ENCODE data around the gene SPTBN1.
A peak's percentile ranks its signal among the peaks of the same experiment; 100 is the strongest.
"Not testable (repeated sequence)": the region's sequence is repeated elsewhere in the genome, so short reads cannot be mapped to it uniquely, and the experiment has no call there.

SPTBN1 gene

GRCh38 chr2:54518430-54518829, 62.3 kb downstream of the SPTBN1 start:
- no peaks in the 10 kb centered on the region for H3K9me3 Mint-ChIP-seq
- peaks cover 6% of the 10 kb centered on the region for H3K4me1 Mint-ChIP-seq
- peaks cover 14% of the 10 kb centered on the region for H3K27me3 Mint-ChIP-seq
- H3K36me3 Mint-ChIP-seq (ENCODE audit: insufficient read depth): peaks cover 4% of the 10 kb centered on the region
- H3K27ac Mint-ChIP-seq (ENCODE audit: low read depth): no peak overlapping the region
- DNase-seq (ENCODE audit: low spot score in 2 of 2) (no peak), ATAC-seq (replicated peaks; ENCODE audit: extremely low read depth, poor library complexity, severe bottlenecking) (no peak)
- no peak overlapping the region for H3K4me3 Mint-ChIP-seq

- DNase-seq (ENCODE audit: low spot score in 2 of 2): no peak
- Mint-ChIP-seq H3K27me3 (peaks cover 14% of the 10 kb centered on the region), H3K36me3 (ENCODE audit: insufficient read depth) (peaks cover 4% of the 10 kb centered on the region), H3K27ac (ENCODE audit: low read depth) (no peak overlapping the region), H3K9me3 (no peaks in the 10 kb centered on the region), H3K4me1 (peaks cover 6% of the 10 kb centered on the region), H3K4me3 (no peak overlapping the region)
- ATAC-seq (replicated peaks; ENCODE audit: extremely low read depth, poor library complexity, severe bottlenecking): no peak
These were observed 63.8 kb downstream of the SPTBN1 start for GRCh38 chr2:54519841-54520459.

GRCh38 chr2:54520687-54521086, 64.6 kb downstream of the SPTBN1 start:
- H3K9me3 Mint-ChIP-seq: no peaks in the 10 kb centered on the region
- ATAC-seq (replicated peaks; ENCODE audit: extremely low read depth, poor library complexity, severe bottlenecking): no peak
- H3K27me3 Mint-ChIP-seq: peaks cover 14% of the 10 kb centered on the region
- H3K36me3 Mint-ChIP-seq (ENCODE audit: insufficient read depth): peaks cover 4% of the 10 kb centered on the region
- no peak overlapping the region for H3K27ac Mint-ChIP-seq (ENCODE audit: low read depth)
- no peak for DNase-seq (ENCODE audit: low spot score in 2 of 2)
- peaks cover 6% of the 10 kb centered on the region for H3K4me1 Mint-ChIP-seq
- no peak overlapping the region for H3K4me3 Mint-ChIP-seq

GRCh38 chr2:54522624-54523281, 66.6 kb downstream of the SPTBN1 start:
- Mint-ChIP-seq H3K4me1 (peaks cover 6% of the 10 kb centered on the region), H3K4me3 (peak overlapping the region; percentile 10), H3K36me3 (ENCODE audit: insufficient read depth) (peaks cover 4% of the 10 kb centered on the region), H3K27ac (ENCODE audit: low read depth) (peak overlapping the region; percentile 93), H3K27me3 (peaks cover 14% of the 10 kb centered on the region), H3K9me3 (no peaks in the 10 kb centered on the region)
- ATAC-seq (replicated peaks; ENCODE audit: extremely low read depth, poor library complexity, severe bottlenecking) (peak; percentile 98), DNase-seq (ENCODE audit: low spot score in 2 of 2) (peak; percentile 43 to 54)

- Mint-ChIP-seq H3K9me3 (no peaks in the 10 kb centered on the region), H3K27ac (ENCODE audit: low read depth) (no peak overlapping the region), H3K27me3 (peaks cover 14% of the 10 kb centered on the region), H3K4me3 (no peak overlapping the region), H3K4me1 (peaks cover 6% of the 10 kb centered on the region), H3K36me3 (ENCODE audit: insufficient read depth) (peaks cover 4% of the 10 kb centered on the region)
- no peak for ATAC-seq (replicated peaks; ENCODE audit: extremely low read depth, poor library complexity, severe bottlenecking)
- no peak for DNase-seq (ENCODE audit: low spot score in 2 of 2)
These were observed 67.3 kb downstream of the SPTBN1 start for GRCh38 chr2:54523324-54523959.

- H3K27ac Mint-ChIP-seq (ENCODE audit: low read depth): no peak overlapping the region
- H3K4me3 Mint-ChIP-seq: no peak overlapping the region
- DNase-seq (ENCODE audit: low spot score in 2 of 2) (no peak), ATAC-seq (replicated peaks; ENCODE audit: extremely low read depth, poor library complexity, severe bottlenecking) (no peak)
- H3K4me1 Mint-ChIP-seq: peaks cover 6% of the 10 kb centered on the region
- H3K27me3 Mint-ChIP-seq: peaks cover 8% of the 10 kb centered on the region
- no peaks in the 10 kb centered on the region for H3K9me3 Mint-ChIP-seq
- H3K36me3 Mint-ChIP-seq (ENCODE audit: insufficient read depth): peaks cover 4% of the 10 kb centered on the region
These were observed 68.3 kb downstream of the SPTBN1 start for GRCh38 chr2:54524226-54524991.

GRCh38 chr2:54525321-54525720, 69.2 kb downstream of the SPTBN1 start:
- no peak overlapping the region for H3K27ac Mint-ChIP-seq (ENCODE audit: low read depth)
- ATAC-seq (replicated peaks; ENCODE audit: extremely low read depth, poor library complexity, severe bottlenecking) (no peak), DNase-seq (ENCODE audit: low spot score in 2 of 2) (no peak)
- H3K4me3 Mint-ChIP-seq: no peak overlapping the region
- no peaks in the 10 kb centered on the region for H3K27me3 Mint-ChIP-seq
- H3K36me3 Mint-ChIP-seq (ENCODE audit: insufficient read depth): peaks cover 4% of the 10 kb centered on the region
- H3K9me3 Mint-ChIP-seq: no peaks in the 10 kb centered on the region
- peaks cover 6% of the 10 kb centered on the region for H3K4me1 Mint-ChIP-seq

GRCh38 chr2:54526226-54526879, 70.2 kb downstream of the SPTBN1 start:
- H3K36me3 Mint-ChIP-seq (ENCODE audit: insufficient read depth): peaks cover 4% of the 10 kb centered on the region
- no peak overlapping the region for H3K27ac Mint-ChIP-seq (ENCODE audit: low read depth)
- peaks cover 6% of the 10 kb centered on the region for H3K4me1 Mint-ChIP-seq
- no peaks in the 10 kb centered on the region for H3K9me3 Mint-ChIP-seq
- ATAC-seq (replicated peaks; ENCODE audit: extremely low read depth, poor library complexity, severe bottlenecking) (no peak), DNase-seq (ENCODE audit: low spot score in 2 of 2) (no peak)
- H3K4me3 Mint-ChIP-seq: no peak overlapping the region
- H3K27me3 Mint-ChIP-seq: no peaks in the 10 kb centered on the region

GRCh38 chr2:54528311-54528955, 72.3 kb downstream of the SPTBN1 start:
- H3K27ac Mint-ChIP-seq (ENCODE audit: low read depth): no peak overlapping the region
- DNase-seq (ENCODE audit: low spot score in 2 of 2) (no peak), ATAC-seq (replicated peaks; ENCODE audit: extremely low read depth, poor library complexity, severe bottlenecking) (no peak)
- H3K4me3 Mint-ChIP-seq: no peak overlapping the region
- no peaks in the 10 kb centered on the region for H3K36me3 Mint-ChIP-seq (ENCODE audit: insufficient read depth)
- no peaks in the 10 kb centered on the region for H3K27me3 Mint-ChIP-seq
- H3K4me1 Mint-ChIP-seq: no peaks in the 10 kb centered on the region
- no peaks in the 10 kb centered on the region for H3K9me3 Mint-ChIP-seq

- H3K27ac Mint-ChIP-seq (ENCODE audit: low read depth): peak overlapping the region; percentile 40
- not testable (repeated sequence) for H3K4me3 Mint-ChIP-seq; H3K36me3 Mint-ChIP-seq (ENCODE audit: insufficient read depth); DNase-seq (ENCODE audit: low spot score in 2 of 2); ATAC-seq (replicated peaks; ENCODE audit: extremely low read depth, poor library complexity, severe bottlenecking); H3K4me1 Mint-ChIP-seq; H3K27me3 Mint-ChIP-seq; H3K9me3 Mint-ChIP-seq
These were observed 73.4 kb downstream of the SPTBN1 start for GRCh38 chr2:54529518-54529917.

GRCh38 chr2:54529935-54530334, 73.8 kb downstream of the SPTBN1 start:
- Mint-ChIP-seq H3K4me1 (no peaks in the 10 kb centered on the region), H3K27ac (ENCODE audit: low read depth) (peak overlapping the region; percentile 40), H3K9me3 (no peaks in the 10 kb centered on the region), H3K36me3 (ENCODE audit: insufficient read depth) (no peaks in the 10 kb centered on the region), H3K4me3 (no peak overlapping the region), H3K27me3 (no peaks in the 10 kb centered on the region)
- DNase-seq (ENCODE audit: low spot score in 2 of 2) (no peak), ATAC-seq (replicated peaks; ENCODE audit: extremely low read depth, poor library complexity, severe bottlenecking) (no peak)

- Mint-ChIP-seq H3K4me1 (no peaks in the 10 kb centered on the region), H3K27ac (ENCODE audit: low read depth) (no peak overlapping the region), H3K36me3 (ENCODE audit: insufficient read depth) (no peaks in the 10 kb centered on the region), H3K9me3 (no peaks in the 10 kb centered on the region), H3K27me3 (no peaks in the 10 kb centered on the region), H3K4me3 (no peak overlapping the region)
- DNase-seq (ENCODE audit: low spot score in 2 of 2): no peak
- no peak for ATAC-seq (replicated peaks; ENCODE audit: extremely low read depth, poor library complexity, severe bottlenecking)
These were observed 75.4 kb downstream of the SPTBN1 start for GRCh38 chr2:54531558-54531957.

All from central memory CD8-positive, alpha-beta T cell (primary cell).